PC-9 (cell line): ENCODE data around the gene GSTA4.

ENCODE experiments used
- EZH2 ChIP-seq: fragments of 200-600 bp; sonication (generic); IDR thresholded peaks from 2 replicates; pipeline ENCODE4 v1.8.0; 2017; ENCODE audit warnings: antibody characterized with exemption, low read depth
- TF ChIP-seq, protein P1 (sequence below): fragments of 200-600 bp; sonication (generic); conservative IDR thresholded peaks from 2 replicates; pipeline ENCODE4 v1.6.1; 2017; ENCODE audit warnings: mixed run types, antibody characterized with exemption, mild to moderate bottlenecking, moderate library complexity

DNA sequence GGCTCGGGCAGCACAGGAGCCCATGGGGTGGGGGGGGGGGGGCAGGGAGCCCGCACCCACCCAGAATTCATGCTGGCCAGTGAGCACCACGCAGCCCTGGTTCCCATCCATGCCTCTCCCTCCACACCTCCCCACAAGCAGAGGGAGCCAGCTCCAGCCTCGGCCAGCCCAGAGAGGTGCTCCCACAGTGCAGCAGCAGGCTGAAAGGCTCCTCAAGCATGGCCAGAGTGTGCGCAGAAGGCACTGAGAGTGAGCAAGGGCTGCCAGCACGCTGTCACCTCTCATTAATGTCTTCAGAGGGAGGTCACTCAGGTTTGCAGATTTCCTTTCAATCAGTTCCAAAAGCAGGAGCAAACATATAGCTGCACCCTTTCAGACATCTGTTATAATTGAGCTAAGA lies 32.4 kb downstream of the GSTA4 start:
- TF ChIP-seq, protein P1, sequence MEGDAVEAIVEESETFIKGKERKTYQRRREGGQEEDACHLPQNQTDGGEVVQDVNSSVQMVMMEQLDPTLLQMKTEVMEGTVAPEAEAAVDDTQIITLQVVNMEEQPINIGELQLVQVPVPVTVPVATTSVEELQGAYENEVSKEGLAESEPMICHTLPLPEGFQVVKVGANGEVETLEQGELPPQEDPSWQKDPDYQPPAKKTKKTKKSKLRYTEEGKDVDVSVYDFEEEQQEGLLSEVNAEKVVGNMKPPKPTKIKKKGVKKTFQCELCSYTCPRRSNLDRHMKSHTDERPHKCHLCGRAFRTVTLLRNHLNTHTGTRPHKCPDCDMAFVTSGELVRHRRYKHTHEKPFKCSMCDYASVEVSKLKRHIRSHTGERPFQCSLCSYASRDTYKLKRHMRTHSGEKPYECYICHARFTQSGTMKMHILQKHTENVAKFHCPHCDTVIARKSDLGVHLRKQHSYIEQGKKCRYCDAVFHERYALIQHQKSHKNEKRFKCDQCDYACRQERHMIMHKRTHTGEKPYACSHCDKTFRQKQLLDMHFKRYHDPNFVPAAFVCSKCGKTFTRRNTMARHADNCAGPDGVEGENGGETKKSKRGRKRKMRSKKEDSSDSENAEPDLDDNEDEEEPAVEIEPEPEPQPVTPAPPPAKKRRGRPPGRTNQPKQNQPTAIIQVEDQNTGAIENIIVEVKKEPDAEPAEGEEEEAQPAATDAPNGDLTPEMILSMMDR = no peak
- TF ChIP-seq EZH2 = no peak
